Kidney epithelial cell (primary cell): ENCODE results near the gene HCFC1. TPM values are rescaled to one million over a fixed set of nuclear protein-coding genes. Genes with fewer than 3 reads are reported as not detected.

ENCODE experiments used
- DNase-seq: peaks from one replicate; pipeline ENCODE4 v3.0.0-alpha.2; 2010; ENCODE audit warnings: low read depth
- H3K27me3 ChIP-seq: 2 replicates; pipeline ENCODE4 v1.6.0; 2011; ENCODE audit warnings: low read length; ENCODE audit not compliant: control insufficient read depth, insufficient read depth
- H3K36me3 ChIP-seq: 2 replicates; pipeline ENCODE4 v1.5.1; 2011; ENCODE audit warnings: low read length; ENCODE audit not compliant: control insufficient read depth, insufficient read depth
- H3K4me3 ChIP-seq: 2 replicates; pipeline ENCODE4 v1.5.1; 2011; ENCODE audit warnings: low read depth, mild to moderate bottlenecking, control low read depth, low read length
- CTCF ChIP-seq: IDR thresholded peaks from 2 replicates; pipeline ENCODE4 v1.5.1; 2011; ENCODE audit warnings: mild to moderate bottlenecking, moderate library complexity, low read length, control low read depth, inconsistent platforms; ENCODE audit not compliant: insufficient read depth, poor library complexity, severe bottlenecking
- total RNA-seq: library from RNA; depleted of rRNA; stranded (reverse); fragments of >200 nt; gene quantifications from 2 replicates; pipeline ENCODE4 v1.2.3, GENCODE V29; 2015

The HCFC1 gene
- total RNA-seq, 1 donor from 2014 or later, result 56.2 TPM

GRCh38 chrX:153959649-153960048 lies 12.0 kb downstream of the HCFC1 start:
- no peak for TF ChIP-seq CTCF
- H3K4me3 ChIP-seq, result no peak overlapping the region
- peaks cover 6% of the 10 kb centered on the region for H3K36me3 ChIP-seq
- no peak for DNase-seq
- H3K27me3 ChIP-seq, result no peaks in the 10 kb centered on the region

DNA sequence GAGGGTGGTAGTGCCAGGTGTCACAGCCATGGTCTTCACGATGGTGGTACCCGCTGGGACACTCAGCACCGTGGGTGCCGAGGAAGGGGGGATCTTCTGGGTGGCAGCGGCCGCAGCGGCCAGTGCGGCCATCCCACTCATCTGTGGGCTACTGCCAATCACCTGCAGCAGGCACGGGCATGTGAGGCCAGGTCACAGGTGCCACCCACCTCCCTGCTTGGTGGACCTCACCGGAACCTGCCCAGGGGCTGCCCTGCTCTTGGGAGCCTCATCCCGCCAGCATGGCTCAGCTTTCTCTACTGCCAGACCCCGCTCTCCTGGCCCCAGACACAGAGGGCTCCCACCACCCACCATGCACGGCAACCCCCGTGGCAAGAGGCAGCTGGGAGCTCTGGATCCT lies 13.0 kb downstream of the HCFC1 start:
- H3K27me3 ChIP-seq, result no peaks in the 10 kb centered on the region
- H3K36me3 ChIP-seq, result peaks cover 6% of the 10 kb centered on the region
- TF ChIP-seq CTCF, result no peak
- DNase-seq, result no peak
- no peak overlapping the region for H3K4me3 ChIP-seq

DNA sequence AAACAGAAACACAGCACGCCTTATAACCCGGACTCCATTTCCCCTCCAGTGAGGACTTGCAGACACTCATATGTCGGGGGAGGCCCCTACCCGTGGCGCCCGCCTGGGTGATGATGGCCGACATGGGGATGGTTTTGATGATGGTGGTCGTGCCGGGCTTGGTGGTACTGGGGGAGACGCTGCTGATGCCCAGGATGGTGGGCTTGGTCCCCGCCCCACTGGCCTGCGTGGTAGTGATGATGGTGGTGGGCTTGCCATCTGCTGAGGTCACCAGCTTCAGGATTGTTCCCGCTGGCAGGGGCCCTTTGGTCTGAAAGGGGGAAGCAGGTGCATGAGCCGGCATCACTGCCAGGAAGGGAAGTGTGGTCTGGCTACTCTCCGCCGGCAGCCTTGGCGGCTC lies 14.4 kb downstream of the HCFC1 start:
- Histone ChIP-seq H3K27me3 (no peaks in the 10 kb centered on the region), H3K36me3 (peaks cover 6% of the 10 kb centered on the region), H3K4me3 (no peak overlapping the region)
- no peak for TF ChIP-seq CTCF
- no peak for DNase-seq

DNA sequence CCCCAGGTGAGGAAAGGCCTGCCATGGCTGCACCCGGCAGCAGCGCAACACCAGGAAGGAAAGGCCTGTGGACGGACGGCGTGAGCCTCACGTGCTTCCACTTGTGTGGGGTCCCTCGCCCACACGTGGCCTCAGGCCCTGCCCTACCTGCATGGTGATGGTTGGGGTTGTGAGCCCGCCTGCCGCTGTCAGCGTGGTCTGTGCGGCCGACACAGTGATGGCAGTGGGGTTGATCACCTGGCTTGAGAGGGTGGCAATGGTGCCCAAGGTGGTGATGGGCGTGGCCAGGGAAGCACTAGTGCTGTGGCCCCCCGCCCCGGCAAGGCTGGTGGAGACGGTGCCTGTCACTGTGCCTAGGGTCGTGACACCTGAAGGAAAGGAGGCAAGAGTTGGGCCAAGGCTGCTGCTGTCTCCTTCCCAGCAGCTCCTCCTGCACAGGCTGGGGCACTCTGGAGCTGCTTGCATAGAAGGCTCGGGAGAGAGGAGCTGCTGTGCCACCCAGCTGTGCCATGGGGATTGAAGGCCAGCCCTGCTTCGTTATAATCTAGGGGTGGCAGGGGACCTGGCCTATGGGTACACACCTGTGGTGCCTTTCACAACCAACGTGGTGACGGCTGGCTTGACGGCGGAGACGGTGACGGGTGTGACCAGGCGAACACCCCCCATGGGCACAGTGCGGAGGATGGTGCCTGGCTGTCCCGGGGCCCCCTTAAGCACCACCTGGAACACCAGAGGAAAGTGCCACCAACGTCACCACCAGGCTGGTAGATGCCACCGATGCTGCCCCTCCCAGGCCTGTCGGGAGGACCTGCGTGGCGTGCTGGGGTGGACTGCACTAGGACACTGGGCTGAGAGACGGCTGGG lies 15.3 kb downstream of the HCFC1 start:
- no peaks in the 10 kb centered on the region for H3K27me3 ChIP-seq
- TF ChIP-seq CTCF, result no peak
- no peak overlapping the region for H3K4me3 ChIP-seq
- DNase-seq, result no peak
- H3K36me3 ChIP-seq, result peaks cover 7% of the 10 kb centered on the region

- H3K36me3 ChIP-seq, result peaks cover 10% of the 10 kb centered on the region
- no peak for TF ChIP-seq CTCF
- no peak overlapping the region for H3K4me3 ChIP-seq
- no peak for DNase-seq
- no peaks in the 10 kb centered on the region for H3K27me3 ChIP-seq
Observed at GRCh38 chrX:153955228-153955732, 16.3 kb downstream of the HCFC1 start.
